Sciatic nerve (tissue), 2 donors: ENCODE measurements around the gene MRPS34. TPM values are rescaled to one million over a fixed set of nuclear protein-coding genes. Genes with fewer than 3 reads are reported as not detected.
A peak's percentile ranks its signal among the peaks of the same experiment; 100 is the strongest.
"Not testable (repeated sequence)": the region's sequence is repeated elsewhere in the genome, so short reads cannot be mapped to it uniquely, and the experiment has no call there.

Experiments used
- ATAC-seq: fragments of 200-7000 bp; cut with Tn5 transposase; one replicate; pipeline ENCODE4 v1.9.1; 2020; ENCODE audit warnings: mild to moderate bottlenecking, moderate library complexity
- DNase-seq: peaks from one replicate; pipeline ENCODE4 v3.0.0-alpha.2; 2020; ENCODE audit warnings: low spot score
- intact Hi-C: fragments of 100-400 bp; cut with DNase I; formaldehyde crosslinking; loops from one replicate; pipeline ENCODE4 v1.14.2; 2022
- total RNA-seq: library from RNA; stranded (reverse); fragmentation: NEBNext Ultra II Directional; extraction: Animal tissue kit (Norgen Biotek cat#: 25700); gene quantifications from one replicate; pipeline ENCODE4 v1.2.1, GENCODE V29; 2021
- donor health status: DM: no; HTN: no; CAD: no.
- donor health status: DM: no; HTN: no; CAD: no.

MRPS34 gene
- total RNA-seq, 1 donor from 2014 or later, result 42.7 TPM

DNA sequence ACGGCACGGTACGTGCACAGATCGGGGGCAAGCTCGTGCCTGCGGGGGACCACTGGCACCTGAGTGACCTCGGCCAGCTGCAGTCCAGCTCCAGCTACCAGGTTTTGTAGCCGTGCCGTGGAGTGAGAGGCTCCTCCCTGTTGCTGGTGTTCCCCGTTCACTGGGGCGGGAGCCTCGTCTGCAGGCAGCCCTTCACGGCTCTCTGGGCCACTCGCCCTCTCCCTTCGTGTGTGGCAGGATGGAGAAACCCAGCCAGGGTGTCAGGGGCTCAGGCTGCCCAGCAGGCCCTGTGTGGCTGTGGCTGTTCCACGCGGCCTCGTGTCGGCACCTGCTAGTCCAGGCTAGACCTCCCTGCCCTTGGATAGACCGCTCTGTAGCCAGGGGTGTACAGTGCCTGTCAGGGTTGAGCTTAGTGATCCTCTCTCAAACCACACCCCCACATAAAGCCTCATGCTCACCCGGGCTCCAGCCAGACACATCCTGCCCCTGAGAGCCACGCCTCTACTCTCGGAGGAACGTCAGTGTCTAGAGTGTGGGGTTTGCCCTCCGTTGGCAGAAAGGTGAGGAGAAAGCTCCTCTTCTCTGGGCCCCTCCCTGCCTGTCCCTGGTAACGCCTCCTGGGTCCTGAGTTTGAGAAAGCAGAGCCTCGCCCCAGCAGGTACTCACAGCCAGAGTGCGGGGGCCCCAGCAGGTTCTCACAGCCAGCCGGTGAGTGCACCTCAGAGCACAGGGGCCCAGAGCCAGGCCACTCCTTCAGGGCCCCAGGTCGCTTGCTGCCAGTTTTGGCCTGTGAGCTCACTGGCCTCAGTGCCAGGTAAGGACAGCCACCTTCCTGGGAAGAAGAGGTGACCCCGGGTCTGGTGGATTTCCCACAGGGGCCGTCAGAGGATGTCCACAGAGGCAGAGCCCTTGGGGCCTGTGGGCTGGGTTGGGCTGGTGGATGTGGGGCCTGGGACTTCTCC lies 29.3 kb downstream of the MRPS34 start:
- ATAC-seq, result no peak
- intact Hi-C loops, result no loop called here
- peak; percentile 54 for DNase-seq

DNA sequence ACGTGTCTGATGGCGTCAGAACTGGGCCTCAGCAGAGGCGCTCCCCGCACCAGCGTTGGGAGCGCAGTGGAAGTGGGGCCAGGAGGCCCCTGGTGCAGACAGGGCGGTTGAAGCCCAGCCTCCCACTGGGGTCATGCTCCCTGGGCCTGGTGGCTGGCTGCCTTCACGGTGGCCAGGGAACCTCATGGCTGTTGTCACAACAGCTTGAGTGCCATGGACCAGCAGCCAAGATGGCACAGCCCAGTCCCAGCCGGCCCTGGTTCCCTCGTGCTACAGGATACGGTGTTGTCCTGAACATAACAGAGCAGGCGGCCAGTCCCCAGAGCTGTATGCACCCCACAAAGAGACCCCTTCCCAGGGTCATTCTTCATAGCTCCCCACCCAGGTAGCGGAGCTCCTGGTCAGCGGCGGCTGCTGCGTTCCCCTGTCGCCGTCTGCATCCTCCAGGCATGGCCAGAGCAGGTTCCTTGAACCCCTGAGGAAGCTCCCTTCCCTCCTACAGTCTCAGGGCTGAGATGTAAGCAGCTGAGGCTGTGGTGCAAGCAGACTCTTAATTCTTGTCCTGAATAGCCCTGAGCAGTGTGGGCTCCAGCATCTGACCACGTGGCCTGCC lies 31.3 kb downstream of the MRPS34 start:
- intact Hi-C loops, result no loop called here
- ATAC-seq, result peak; percentile 22
- peak; percentile 49 for DNase-seq

DNA sequence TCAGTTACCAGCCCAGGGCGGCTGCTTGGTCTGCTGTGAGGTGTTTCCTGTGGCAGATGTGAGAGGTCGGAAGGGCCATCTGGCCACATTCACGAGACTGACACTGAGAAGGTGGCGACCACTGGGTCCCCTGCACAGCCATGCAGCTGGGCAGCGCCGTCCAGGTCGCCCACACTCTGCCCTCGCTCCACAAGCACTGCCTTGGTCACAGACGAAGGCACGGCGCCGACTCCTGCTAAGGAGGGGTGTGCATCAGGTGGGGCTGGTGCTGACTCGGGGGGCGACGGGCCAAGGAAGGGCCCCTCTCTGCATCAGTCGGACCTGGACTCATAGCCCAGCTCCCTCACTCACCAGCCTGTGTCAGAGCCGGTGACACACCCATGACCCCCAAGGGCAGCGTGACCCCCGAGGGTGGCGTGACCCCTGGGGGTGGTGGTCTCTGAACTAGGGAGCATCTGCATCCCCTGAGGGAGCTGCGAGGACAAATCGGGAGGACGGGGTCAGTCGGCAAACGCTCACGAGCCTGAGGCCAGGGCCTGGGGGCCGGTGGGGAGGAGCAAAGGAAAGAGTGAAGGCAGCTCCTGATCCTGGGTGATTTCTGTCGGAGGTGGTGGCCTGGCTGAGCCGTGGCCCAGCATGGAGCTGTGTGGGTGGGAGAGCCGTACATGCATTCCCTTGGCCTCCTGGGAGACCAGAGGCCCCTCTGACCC lies 32.0 kb downstream of the MRPS34 start:
- ATAC-seq, result peak; percentile 10
- peak; percentile 53 for DNase-seq
- intact Hi-C loops, result no loop called here

DNA sequence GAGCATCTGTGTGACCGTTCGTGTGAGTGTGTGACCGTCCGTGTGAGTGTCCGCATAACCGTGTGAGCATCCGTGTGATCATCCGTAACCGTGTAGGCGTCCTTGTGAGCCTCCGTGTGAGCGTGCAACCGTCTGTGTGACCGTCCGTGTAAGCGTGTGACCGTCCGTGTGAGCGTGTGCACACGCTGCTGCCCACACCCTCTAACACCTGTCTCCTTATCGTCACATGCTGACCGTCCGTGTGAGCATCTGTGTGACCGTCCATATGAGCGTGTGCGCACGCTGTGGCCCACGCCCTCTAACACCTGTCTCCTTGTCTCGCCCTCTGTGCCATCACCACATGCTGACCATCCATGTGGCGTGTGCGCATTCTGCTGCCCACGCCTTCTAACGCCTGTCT lies 32.7 kb downstream of the MRPS34 start:
- no peak for ATAC-seq
- no peak for DNase-seq
- intact Hi-C loops, result no loop called here

- intact Hi-C loops, result no loop called here
- ATAC-seq (no peak), DNase-seq (no peak)
Measured at GRCh38 chr16:1734816-1735215, 38.1 kb downstream of the MRPS34 start.

DNA sequence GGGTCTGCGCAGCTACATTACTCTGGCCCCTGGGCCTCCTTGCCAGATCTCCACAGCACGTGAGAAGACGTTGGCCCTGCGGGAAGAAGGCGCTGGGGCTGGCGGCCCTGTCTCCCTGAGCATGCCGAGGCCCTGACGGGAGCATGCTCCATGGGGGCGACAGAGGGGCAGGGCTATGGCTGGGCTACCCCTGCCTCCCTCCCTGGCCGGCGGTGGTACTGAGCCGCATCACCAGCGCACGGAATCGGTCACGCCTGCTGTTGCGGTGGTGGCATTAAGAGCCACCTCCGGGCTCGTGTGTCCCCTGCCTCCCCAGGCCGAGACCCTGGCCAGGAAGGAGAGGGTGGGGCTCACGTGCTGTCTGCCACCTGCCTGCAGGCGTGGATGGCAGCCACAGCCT lies 38.8 kb downstream of the MRPS34 start:
- DNase-seq (peak; percentile 53), ATAC-seq (peak; percentile 20)
- intact Hi-C loops, result no loop called here

DNA sequence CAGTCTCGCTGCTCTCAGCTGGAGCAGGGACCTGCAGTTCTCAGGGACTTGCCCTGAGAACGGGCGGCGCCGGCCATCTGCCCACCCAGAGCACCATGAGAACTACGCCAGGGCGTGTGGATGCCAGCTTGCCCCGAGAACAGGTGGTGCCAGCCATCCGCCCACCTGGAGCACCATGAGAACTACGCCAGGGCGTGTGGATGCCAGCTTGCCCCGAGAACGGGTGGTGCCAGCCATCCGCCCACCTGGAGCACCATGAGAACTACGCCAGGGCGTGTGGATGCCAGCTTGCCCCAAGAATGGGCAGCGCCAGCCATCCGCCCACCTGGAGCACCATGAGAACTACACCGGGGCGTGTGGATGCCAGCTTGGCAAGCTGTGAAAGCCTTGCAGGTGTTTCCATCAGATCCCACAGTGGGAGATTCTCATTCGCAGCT lies 40.4 kb downstream of the MRPS34 start:
- DNase-seq, result peak; percentile 38
- ATAC-seq, intact Hi-C loops: not testable (repeated sequence)

- DNase-seq (no peak), ATAC-seq (no peak)
- intact Hi-C loops, result no loop called here
Measured at GRCh38 chr16:1732071-1732470, 40.9 kb downstream of the MRPS34 start.

GRCh38 chr16:1731603-1732002 lies 41.3 kb downstream of the MRPS34 start:
- intact Hi-C loops, result no loop called here
- DNase-seq, result no peak
- ATAC-seq, result no peak

- intact Hi-C loops, result no loop called here
- no peak for ATAC-seq
Measured at GRCh38 chr16:1731073-1731472, 41.9 kb downstream of the MRPS34 start.

GRCh38 chr16:1729445-1729844 lies 43.5 kb downstream of the MRPS34 start:
- intact Hi-C loops, result no loop called here
- ATAC-seq (no peak), DNase-seq (peak; percentile 51)

More at GRCh38 chr16:1731073-1731472, 41.9 kb downstream of the MRPS34 start:
- no peak for DNase-seq

DNA sequence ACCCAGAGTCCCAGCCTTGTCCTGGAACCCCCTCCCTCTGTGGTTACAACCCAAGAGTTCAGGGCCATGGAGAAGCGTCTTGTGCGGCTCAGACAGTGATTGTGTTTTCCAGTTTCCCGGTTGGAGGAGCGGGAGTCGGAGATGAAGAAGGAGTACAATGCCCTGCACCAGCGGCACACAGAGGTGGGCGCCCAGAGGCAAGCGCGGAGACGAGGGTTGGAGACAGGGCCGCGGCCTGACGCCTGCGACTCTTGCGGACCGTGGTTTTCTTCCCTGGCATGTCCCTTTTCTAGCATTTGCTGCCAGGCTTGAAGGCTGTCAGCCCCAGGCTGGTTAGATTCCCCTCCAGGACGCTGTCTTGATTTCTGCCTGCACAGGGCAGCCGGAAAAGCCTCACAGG lies 43.9 kb downstream of the MRPS34 start:
- no peak for ATAC-seq
- no peak for DNase-seq
- intact Hi-C loops, result no loop called here

DNA sequence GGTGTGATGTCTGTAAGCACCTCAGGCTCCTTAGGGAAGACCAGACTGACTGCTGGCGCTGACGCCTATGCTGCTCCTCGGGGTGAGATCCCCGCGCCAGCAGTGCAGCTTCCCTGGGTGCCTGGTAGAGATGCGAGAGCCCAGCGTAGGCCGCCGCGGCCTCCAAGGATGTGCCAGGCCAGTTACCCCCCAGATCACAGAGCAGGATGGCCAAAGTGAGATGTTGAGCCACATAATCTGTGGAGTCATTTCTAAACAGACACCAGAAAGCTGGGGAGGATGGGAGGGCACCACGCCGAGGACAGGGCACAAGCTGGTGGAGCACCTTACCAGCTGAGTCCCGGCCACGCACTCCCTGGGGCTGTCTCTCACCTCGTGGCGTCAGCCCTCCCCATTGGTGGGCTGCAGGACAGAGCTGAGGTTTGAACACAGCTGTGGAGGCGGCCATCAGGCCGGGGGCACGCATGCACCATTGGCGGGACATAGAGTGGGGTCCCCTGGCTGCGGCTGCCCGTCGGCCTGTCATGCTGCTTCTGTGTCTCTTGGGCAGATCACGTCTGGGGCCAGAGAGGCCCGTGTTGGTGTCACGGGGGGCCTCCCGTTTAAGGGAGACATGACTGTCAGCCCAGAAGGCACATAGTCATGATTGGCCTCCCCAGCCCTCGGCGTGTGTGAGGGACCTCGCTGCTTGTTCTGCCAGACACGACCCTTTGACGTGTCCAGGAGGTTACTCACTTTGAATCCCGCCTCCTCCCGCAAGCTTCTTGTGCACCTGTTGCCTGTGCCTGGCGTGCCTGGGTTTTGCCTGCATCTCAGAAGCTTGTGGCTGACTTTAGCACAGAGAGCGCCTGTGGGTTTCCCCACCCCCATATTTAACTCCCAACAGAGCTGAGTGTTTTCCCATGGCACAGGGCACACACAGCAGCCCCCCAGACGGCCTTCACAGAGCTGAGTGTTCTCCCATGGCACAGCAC lies 45.0 kb downstream of the MRPS34 start:
- intact Hi-C loops, result no loop called here
- ATAC-seq (no peak), DNase-seq (no peak)

DNA sequence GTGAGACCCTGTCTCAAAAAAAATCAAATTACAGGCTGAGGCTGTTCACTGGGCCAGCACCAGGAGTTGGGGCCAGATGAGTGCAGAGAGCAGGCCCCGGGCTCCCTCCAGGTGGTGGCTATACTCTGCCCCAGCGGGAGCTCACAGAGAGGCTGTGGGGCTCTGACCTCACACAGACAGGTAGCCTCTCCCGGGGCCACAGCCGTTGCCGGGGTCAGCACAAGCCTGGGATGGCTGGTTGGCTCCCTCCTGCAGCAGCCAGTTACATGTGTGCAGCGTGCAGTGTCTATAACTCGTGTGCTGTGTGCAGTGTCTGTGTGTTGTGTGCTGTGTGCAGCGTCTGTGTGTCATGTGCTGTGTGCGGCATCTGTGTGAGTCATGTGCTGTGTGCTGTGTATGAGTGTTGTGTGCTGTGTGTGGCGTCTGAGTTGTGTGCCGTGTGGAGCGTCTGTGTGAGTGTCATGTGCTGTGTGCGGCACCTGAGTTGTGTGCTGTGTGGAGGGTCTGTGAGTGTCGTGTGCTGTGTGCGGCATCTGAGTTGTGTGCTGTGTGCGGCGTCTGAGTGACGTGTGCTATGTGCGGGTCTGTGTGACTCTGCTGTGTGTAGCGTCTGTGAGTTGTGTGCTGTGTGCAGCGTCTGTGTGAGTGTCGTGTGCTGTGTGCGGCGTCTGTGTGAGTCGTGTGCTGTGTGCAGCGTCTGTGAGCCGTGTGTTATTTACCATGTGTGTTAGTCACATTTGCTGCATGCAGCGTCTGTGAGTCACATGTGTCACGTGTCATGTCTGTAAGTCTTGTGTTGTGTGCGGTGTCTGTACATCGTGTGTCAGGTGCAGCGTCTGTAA lies 46.1 kb downstream of the MRPS34 start:
- no peak for DNase-seq
- ATAC-seq, result no peak
- intact Hi-C loops, result no loop called here

DNA sequence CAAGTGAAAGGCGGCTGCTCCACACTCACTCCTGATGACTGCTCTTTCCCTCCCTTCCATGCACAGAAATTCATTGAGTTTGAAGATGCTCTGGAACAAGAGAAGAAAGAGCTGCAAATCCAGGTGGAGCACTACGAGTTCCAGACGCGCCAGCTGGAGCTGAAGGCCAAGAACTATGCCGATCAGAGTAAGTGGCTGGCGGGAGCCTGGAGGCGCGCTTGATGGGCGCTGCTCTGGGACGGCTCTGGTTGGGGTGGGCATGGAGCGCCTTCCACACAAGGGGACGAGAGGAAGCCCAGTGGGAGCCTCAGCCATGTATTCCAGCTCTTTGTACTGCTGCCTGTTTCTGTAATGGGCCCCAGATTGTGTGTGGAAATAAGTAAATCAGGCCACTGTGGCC lies 48.4 kb downstream of the MRPS34 start:
- intact Hi-C loops, result no loop called here
- no peak for DNase-seq
- ATAC-seq, result no peak

DNA sequence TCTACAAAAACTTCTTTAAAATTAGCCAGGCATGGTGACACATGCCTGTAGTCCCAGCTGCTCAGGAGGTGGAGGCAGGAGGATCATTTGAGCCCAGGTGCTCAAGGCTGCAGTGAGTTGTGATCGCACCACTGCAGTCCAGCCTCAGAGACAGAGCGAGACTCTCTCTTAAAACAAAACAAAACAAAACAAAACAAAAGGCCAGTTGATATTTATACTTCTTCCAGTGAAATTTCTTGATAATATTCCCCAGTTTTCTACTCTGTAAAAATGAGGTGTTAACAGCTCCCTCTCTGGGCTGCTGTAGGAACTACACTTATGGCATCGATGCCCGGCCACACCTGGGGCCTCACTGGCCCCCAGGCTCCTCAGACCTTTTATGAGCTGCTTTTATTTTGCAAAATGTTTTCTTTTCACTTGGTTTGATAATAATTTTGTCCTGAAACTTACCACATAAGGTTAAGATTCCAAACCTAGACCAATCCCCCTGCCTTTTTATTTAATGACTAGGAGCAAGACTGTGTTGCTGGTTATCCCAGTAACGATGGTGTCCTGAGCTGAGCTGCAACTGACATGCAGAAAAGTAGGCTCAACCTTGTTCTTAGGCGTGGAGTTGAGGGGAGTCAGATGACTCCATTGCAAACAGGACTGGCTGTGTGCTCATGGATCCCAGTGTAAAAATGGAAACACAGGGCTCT lies 49.3 kb downstream of the MRPS34 start:
- intact Hi-C loops, result no loop called here
- no peak for ATAC-seq
- no peak for DNase-seq
